Measurements from ENCODE around the gene ELL.
"Not testable (repeated sequence)": the region's sequence is repeated elsewhere in the genome, so short reads cannot be mapped to it uniquely, and the experiment has no call there.

Gene ELL

GRCh38 chr19:18521692-18522123 is at the start of gene ELL:
Gene ELL (minus strand): TSS chr19:18522070. CDS start chr19:18522055, 15 bp downstream.
- no peak for DNase-seq (ENCODE audit: extremely low read depth in 1 of 2, low read depth in 1 of 2)

- no peak for DNase-seq (ENCODE audit: extremely low read depth in 1 of 2, low read depth in 1 of 2)
Measured at GRCh38 chr19:18568367-18568766, 46.5 kb upstream of the ELL start.

- DNase-seq (ENCODE audit: extremely low read depth in 1 of 2, low read depth in 1 of 2) = no peak
Measured at GRCh38 chr19:18566953-18567352, 45.1 kb upstream of the ELL start.

- no peak for DNase-seq (ENCODE audit: extremely low read depth in 1 of 2, low read depth in 1 of 2)
Measured at GRCh38 chr19:18562086-18562485, 40.2 kb upstream of the ELL start.

- no peak for DNase-seq (ENCODE audit: extremely low read depth in 1 of 2, low read depth in 1 of 2)
Measured at GRCh38 chr19:18559685-18560084, 37.8 kb upstream of the ELL start.

- no peak for DNase-seq (ENCODE audit: extremely low read depth in 1 of 2, low read depth in 1 of 2)
Measured at GRCh38 chr19:18558604-18559003, 36.7 kb upstream of the ELL start.

GRCh38 chr19:18558202-18558555 is 36.3 kb upstream of the ELL start:
- no peak for DNase-seq (ENCODE audit: extremely low read depth in 1 of 2, low read depth in 1 of 2)

GRCh38 chr19:18557411-18558201 is 35.7 kb upstream of the ELL start, which contains the start of gene KXD1:
Gene KXD1 (plus strand): TSS chr19:18557870. CDS start chr19:18562057, 4,187 bp downstream.
- peak; percentile 93 to 97 for DNase-seq (ENCODE audit: extremely low read depth in 1 of 2, low read depth in 1 of 2)

GRCh38 chr19:18551631-18552030 is 29.8 kb upstream of the ELL start:
- DNase-seq (ENCODE audit: extremely low read depth in 1 of 2, low read depth in 1 of 2) = no peak

- peak in 1 of 2 donors; percentile 31 for DNase-seq (ENCODE audit: extremely low read depth in 1 of 2, low read depth in 1 of 2)
Measured at GRCh38 chr19:18543814-18544475, 22.1 kb upstream of the ELL start.

- peak; percentile 84 to 90 for DNase-seq (ENCODE audit: extremely low read depth in 1 of 2, low read depth in 1 of 2)
Measured at GRCh38 chr19:18542941-18543813, 21.3 kb upstream of the ELL start, which contains the start of gene FKBP8. Gene FKBP8 (minus strand): TSS chr19:18543573. CDS start chr19:18541970, 1,603 bp downstream.

- DNase-seq (ENCODE audit: extremely low read depth in 1 of 2, low read depth in 1 of 2) = no peak
Measured at GRCh38 chr19:18541992-18542940, 20.4 kb upstream of the ELL start.

- no peak for DNase-seq (ENCODE audit: extremely low read depth in 1 of 2, low read depth in 1 of 2)
Measured at GRCh38 chr19:18541258-18541991, 19.6 kb upstream of the ELL start.

GRCh38 chr19:18540200-18540599 is 18.3 kb upstream of the ELL start:
- DNase-seq (ENCODE audit: extremely low read depth in 1 of 2, low read depth in 1 of 2) = not testable (repeated sequence)

- no peak for DNase-seq (ENCODE audit: extremely low read depth in 1 of 2, low read depth in 1 of 2)
Measured at GRCh38 chr19:18539372-18539771, 17.5 kb upstream of the ELL start.

GRCh38 chr19:18538115-18538514 is 16.2 kb upstream of the ELL start:
- no peak for DNase-seq (ENCODE audit: extremely low read depth in 1 of 2, low read depth in 1 of 2)

- DNase-seq (ENCODE audit: extremely low read depth in 1 of 2, low read depth in 1 of 2) = no peak
Measured at GRCh38 chr19:18537431-18537830, 15.6 kb upstream of the ELL start.

GRCh38 chr19:18536475-18536874 is 14.6 kb upstream of the ELL start:
- no peak for DNase-seq (ENCODE audit: extremely low read depth in 1 of 2, low read depth in 1 of 2)

- DNase-seq (ENCODE audit: extremely low read depth in 1 of 2, low read depth in 1 of 2) = no peak
Measured at GRCh38 chr19:18533058-18533457, 11.2 kb upstream of the ELL start.
